HCEC 1CT (cell line): Measurements from ENCODE around the gene MAN2A2.

Experiments used
- DNase-seq: peaks from one replicate; pipeline ENCODE4 v3.0.0-alpha.2; 2017

The MAN2A2 gene

DNA sequence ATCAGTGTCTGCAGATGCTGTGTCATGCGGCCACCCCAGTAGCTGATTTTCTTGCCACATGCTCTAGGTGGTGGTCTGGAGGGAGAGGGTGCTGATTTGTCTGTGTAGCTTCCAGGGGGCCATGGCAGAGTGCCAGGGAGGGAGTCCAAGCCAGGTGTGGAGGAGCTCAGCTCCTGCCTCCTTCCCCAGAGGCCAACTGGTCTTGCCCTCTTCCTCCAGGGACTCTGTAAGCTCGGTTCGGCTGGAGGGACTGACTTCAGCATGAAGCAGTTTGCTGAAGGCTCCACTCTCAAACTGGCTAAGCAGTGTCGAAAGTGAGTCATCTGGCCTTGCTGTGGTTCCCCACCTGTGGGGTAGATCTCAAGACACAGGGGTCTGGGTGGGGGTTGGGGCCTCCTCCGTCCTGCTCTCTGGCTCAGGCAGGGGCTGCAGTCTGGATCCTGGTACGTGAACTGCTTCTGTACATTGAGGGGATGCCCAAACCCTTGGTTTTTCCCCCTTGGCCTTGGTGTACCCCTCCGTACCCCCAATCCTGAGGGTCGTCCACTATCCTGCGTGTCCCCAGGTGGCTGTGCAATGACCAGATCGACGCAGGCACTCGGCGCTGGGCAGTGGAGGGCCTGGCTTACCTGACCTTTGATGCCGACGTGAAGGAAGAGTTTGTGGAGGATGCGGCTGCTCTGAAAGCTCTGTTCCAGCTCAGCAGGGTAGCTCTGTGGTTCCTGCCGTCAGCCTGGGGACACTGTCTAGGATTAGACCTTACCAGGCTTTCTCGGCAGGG is 44.7 kb downstream of the MAN2A2 start:
- no peak for DNase-seq

DNA sequence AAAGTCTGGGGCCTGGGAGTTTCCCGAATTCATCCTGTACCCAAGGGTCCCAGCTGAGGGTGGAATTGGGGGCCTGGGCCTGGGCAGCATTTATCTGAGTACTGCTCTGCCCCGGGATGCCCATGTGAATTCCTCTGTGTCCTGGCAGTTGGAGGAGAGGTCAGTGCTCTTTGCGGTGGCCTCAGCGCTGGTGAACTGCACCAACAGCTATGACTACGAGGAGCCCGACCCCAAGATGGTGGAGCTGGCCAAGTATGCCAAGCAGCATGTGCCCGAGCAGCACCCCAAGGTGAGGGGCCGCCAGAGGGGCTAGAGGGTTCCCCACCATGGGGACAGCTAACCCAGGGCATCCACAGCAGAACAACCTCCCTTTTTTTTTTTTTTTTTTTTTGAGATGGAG is 45.4 kb downstream of the MAN2A2 start:
- no peak for DNase-seq

DNA sequence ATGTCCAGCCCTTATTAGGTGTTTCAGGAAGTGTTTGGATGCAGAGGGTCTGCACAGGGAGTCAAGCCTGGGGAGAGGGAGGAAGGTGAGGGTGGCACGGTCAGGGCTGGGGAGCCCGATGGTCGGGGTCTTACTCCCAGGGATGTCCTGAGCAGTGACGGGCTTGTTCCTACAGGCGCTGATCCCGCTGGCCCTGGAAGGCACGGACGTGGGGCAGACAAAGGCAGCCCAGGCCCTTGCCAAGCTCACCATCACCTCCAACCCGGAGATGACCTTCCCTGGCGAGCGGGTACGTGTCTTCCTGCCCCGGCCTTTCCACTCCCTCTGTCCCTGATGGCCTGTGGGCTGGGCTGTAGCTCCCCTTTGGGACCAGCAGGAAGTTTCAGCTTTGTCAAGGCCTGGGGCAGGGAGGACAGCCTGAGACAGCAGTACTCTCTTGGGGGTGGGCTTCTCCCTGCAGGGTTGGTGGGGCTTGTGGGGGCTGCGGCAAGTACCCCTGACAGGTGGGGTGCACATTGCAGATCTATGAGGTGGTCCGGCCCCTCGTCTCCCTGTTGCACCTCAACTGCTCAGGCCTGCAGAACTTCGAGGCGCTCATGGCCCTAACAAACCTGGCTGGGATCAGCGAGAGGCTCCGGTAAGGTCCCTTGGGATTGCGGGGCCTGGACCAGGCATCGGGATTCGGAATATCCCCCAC is 47.0 kb downstream of the MAN2A2 start:
- DNase-seq: no peak

DNA sequence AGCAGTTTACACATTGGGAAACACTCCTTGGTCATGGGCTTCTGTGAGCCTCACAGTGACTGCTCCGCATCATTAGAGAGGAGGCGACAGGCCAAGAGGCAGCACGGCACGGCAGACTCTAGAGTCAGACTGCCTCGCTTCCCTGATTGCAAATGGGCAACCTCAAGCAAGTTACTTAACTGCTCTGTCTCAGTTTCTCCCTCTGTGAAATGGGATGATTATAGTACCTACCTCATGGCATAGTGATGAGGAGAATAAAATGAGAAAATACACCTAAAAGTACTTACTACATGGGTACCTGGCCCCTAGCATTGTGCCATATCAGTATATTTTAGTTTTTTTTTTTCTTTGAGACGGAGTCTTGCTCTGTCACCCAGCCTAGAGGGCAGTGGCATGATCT is 47.6 kb downstream of the MAN2A2 start:
- no peak for DNase-seq

DNA sequence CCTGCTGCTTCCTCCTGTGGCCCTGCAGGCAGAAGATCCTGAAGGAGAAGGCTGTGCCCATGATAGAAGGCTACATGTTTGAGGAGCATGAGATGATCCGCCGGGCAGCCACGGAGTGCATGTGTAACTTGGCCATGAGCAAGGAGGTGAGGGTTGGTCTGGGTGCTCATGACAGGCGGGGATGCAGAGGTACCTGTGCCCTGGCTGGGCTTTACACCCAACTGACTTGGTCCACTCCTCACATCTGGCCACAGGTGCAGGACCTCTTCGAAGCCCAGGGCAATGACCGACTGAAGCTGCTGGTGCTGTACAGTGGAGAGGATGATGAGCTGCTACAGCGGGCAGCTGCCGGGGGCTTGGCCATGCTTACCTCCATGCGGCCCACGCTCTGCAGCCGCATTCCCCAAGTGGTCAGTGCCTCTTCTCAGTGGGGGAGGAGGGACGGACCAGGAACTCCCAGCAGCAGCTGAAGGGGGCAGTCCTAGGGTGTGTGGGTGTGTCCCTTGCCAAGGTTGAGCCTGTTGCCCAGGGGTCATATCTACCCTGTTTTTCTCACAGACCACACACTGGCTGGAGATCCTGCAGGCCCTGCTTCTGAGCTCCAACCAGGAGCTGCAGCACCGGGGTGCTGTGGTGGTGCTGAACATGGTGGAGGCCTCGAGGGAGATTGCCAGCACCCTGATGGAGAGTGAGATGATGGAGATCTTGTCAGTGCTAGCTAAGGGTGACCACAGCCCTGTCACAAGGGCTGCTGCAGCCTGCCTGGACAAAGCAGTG is 50.0 kb downstream of the MAN2A2 start:
- no peak for DNase-seq

DNA sequence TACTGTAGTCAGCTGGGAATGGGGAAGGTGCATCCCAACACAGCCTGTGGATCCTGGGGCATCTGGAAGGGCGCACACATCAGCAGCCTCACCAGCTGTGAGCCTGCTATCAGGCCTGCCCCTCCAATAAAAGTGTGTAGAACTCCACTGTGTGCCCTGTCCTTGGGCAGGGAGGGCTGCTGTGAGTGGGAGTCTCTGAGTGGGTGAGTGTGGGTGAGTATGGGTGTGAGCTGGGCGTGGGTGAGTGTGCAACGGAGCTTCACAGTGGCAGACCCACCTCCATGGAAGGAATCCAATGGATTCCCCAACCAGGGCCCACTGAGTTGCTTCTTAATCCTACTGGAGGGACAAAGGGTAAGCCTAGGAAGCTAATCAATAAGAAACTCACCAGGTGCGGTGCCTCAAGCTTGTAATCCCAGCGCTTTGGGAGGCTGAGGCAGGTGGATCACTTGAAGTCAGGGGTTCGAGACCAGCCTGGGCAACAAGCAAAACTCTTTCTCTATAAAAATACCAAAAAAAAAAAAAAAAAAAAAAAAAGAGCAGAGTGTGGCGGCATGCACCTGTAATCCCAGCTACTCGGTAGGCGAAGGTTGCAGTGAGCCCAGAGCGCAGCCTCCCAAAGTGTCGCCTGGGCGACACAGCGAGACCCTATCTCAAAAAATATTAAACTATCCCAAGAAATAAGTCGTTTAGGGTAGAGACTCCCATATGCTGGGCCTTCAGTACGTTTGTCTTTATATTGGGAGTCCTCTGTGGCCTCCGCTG is 51.0 kb downstream of the MAN2A2 start:
- DNase-seq: no peak

DNA sequence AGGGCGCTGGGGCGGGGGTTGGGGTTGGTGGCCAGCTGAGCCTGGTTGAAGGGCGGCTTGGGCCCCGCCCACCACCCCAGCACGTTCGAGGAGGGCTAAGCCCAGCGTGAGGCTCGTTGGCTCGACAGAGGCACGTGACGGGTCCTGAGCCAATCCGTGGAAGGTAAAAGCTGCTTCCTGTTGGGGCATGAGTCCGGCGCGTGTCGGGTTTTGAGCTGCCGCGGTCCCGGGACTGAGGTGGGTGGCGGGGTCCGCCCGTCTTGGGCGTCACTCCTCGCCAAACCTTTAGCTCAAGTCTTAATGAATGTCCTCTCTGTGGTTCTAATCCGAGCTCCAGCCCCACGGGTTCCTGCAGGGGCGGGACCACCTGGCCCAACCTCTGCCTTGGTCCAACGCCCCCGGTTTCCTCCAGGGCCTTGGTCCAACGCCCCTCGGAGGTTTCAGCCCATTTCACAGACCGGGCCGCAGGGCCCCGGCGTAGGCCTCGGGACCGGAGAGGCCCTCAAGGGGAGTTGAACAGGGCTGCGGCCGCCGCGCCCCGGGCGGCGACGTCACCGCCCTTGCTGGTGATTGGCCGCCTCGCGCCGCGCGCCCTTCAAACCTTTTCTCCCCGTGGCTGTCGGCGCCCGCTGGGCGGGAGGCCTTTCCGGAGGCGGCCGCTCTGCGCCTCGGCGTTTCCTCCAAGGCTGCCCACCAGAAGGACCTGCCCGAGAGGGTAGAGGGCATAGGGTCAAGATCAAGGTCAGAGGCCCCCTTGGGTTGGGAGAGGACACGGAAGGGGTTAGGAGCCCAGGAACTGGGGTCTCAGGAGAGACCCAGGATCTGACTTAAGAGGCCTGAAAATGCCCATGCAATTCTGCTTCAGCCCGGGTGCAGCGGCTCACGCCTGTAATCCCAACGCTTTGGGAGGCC is 51.9 kb downstream of the MAN2A2 start, which contains the start of gene RCCD1:
Gene RCCD1 (plus strand): TSS at position 173 of the 912 bp plus-strand sequence. CDS start 1,851 bp downstream, outside the sequence.
- DNase-seq: peak; percentile 76

DNA sequence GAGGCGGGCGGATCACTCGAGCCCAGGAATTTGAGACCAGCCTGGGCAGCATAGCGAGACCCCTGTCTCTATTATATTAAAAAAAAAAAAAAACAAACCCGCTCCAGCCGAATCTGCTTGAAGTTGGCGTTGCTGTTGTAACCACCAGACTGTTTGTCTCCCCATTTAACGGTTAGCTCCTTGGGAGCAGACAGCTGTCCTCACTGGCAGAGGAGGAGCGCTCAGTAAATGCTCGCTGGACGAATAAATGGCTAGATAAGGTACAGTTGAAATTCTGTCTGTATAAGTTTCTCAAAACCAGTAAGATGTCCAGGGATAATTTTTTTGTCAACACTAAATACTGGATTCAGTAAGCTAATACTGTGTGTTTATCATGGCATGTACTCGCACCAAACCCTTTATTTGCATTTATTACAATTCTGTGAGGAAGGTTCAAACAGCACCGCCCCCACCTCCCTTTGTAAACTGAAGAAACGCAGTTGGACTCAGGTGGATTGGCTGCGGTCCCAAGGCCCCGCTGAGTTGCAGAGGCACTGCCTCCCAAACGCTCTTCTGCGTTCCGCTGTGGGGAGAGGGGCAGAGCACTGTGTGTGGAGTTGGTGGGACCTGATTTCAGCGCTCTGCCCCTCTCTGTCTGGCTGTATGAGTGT is 52.6 kb downstream of the MAN2A2 start:
- no peak for DNase-seq

DNA sequence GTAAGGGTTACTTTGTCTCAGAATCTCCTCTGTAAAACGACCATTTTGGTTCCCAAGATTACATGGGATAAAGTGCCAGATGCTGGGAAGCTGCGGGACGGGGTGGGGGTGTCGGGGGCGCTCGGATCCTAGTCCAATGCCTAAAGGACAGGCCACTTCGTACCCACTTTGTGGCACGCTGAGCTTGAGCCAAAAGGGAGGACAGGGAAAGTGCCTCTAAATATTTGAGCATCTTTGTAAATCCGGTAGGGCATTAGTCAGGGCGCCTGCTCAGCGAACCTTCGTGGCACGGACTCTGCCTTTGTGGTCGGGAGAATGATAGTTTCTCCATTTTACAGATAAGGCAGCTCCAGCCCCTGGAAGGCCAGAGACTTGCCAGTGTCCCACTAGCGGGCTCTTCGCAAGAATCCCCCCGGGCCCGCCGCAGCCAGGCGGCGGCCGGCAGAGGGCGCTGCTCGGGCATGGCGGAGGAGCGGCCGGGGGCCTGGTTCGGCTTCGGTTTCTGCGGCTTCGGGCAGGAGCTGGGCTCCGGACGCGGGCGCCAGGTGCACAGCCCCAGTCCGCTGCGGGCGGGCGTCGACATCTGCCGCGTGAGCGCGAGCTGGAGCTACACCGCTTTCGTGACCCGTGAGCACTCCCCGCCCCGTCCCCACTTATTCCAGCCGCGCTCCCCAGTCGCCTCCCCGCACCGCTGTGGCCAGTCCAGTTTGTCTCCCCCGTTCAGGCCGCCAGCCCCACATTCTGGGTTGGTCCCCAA is 53.4 kb downstream of the MAN2A2 start:
- DNase-seq: peak; percentile 46

DNA sequence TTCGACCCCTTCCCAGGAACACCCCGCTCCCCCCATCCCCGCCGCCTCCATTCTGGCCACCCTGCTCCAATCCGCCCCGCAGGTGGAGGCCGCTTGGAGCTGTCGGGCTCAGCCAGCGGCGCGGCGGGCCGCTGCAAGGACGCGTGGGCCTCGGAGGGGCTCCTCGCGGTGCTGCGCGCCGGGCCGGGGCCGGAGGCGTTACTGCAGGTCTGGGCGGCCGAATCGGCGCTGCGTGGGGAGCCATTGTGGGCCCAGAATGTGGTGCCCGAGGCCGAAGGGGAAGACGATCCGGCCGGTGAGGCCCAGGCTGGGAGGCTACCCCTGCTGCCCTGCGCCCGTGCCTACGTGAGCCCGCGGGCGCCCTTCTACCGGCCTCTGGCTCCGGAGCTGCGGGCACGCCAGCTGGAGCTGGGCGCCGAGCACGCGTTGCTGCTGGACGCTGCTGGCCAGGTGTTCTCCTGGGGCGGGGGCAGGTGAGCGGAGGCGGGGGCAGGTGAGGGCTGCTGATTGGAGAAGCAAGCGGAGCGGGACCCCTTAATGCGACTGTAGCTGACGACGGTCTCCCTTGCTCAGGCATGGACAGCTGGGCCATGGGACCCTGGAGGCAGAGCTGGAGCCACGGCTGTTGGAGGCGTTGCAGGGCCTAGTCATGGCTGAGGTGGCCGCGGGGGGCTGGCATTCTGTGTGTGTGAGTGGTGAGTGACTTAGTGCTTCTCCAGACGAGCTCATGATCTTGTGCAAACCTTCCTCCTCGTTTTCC is 54.1 kb downstream of the MAN2A2 start:
- DNase-seq: no peak

DNA sequence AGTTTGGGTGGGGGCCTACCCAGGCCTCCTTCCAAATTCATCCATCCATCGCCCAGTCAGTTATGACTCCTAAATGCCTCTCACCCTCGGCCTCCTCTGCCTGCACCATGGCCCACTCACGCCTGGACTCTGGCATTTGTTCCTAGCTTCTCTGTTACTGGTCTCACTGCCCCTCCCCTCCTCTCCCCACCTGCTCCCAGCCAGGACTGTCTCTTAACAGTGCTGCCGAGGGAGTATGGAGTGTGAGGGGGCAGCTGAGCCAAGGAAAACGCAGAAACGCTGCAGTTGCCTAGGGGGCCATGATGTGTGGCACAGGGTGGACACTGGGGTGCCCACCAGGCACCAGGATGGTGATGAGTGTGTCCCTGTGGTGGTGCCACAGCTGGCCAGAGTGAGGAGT is 54.7 kb downstream of the MAN2A2 start:
- no peak for DNase-seq

DNA sequence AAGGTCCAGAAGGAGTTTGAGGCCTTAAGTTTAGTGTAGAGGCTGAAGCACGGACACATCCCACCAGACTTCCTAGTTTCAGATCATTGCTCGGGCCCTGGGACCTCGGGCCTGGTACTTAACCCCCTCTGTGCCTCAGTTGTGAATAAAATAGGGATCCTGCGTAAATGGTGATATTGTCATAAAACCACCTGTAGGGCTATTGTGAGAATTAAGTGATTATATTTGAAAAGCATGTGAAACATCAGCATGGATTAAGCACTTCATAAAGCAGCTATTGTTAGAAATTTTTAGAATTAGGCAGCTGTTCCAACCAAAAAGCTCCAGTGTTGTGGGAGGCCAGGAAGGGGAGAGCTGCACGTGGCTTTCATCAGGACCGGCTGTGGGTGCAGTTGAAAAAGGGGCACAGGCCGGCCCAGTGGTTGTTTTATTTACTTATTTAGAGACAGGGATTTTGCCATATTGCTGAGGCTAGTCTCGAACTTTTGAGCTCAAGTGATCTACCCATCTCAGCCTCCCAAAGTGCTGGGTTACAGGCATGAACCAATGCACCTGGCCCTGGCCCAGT is 56.0 kb downstream of the MAN2A2 start:
- DNase-seq: no peak

DNA sequence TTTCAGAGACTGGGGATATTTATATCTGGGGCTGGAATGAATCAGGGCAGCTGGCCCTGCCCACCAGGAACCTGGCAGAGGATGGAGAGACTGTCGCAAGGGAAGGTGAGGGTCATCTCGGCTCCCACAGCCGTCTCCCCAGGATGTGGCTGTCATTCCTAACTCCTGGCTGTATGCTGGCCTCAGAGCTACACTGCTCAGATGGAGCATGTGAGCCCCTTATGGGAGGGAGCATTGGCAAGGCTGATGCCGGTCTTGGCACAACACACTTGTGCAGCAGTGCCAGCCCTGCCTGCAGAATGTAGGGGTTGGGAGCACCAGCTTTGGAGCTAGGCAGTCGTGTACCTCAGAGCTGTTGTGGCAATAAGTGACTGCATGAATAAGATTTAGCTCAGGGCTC is 56.8 kb downstream of the MAN2A2 start:
- DNase-seq: no peak

DNA sequence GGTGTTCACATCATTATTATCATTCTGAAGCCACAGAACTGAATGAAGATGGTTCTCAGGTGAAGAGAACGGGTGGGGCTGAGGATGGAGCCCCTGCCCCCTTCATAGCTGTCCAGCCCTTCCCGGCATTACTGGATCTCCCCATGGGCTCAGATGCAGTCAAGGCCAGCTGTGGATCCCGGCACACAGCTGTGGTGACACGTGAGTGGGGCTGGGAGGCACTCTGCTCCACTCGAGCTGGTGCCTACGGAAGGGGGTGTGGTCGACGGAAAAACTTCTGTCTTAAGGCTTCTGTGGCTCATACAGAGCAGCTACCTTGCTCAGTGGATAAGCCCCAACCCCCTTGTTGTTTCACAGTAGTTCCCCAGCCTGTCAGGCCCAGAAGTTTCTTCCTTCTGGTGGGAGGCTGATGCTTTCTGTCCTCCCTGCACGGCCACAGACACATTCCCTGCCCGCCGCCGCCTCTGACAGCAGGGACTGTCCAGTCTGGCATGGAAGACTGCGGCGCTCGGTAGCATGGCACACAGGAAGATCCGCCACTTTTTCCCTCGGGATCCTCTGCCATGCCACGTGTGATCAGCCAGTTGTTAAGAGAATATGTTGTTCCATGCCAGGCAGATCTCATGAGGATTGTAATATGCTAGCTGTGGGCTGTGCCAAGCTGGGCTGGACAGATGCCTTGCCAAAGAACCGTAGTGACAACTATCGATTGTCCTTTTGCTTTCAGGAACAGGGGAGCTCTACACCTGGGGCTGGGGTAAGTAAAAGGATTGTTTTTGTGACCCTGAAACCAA is 57.4 kb downstream of the MAN2A2 start:
- no peak for DNase-seq

DNA sequence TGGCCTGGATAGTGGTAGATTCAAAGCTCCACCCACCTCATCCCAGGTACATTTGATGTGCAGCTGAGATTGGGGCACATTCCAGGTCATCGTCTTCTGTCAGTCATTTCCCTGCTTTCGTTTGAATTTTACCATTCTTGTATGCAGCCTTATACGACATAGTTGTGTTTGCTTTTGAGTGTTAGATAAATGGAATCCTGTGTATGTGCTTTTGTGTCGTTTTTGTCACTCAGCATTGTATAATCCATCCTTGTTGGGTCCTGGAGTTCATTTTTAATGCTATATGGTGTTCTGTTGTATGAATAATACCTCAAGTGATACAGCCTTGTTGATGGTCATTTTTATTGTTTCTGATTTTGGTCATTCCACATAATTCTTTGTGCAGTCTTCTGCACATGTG is 58.9 kb downstream of the MAN2A2 start:
- DNase-seq: no peak

DNA sequence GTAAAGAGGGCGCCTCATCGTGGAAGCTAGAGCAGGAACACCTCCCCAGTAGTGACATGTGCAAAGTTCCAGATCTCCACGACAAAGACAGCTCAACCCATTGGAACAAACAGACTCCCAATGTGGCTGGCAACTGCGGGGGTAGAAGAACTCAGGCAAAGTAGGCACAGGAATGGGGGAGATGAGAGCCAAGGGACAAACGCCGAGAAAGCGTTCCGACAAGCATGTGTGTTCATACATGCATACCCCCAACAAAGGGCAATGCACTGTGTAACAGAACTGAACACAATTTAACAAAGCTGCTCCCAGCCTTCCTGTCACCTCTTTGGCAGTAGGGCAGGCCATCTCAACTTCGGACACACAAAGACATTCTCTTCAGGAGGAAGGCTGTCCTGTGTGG is 63.2 kb downstream of the MAN2A2 start:
- DNase-seq: no peak

DNA sequence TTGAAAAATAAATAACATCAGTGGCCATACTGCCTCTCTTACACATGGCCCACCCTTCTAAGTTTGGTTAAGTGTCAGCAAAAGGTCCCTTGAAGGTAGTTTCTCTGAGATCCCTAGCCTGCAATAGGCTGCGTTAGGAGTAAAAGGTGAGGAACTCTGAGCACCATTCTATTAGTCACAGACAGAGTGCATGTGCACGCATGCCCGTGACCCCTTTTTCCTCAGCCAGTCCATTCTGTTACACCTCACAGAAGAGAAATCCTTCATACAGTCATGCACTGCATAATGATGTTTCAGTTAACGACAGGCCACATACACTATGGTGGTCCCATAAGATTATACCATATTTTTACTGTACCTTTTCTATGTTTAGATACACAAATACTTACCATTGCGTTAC is 64.1 kb downstream of the MAN2A2 start:
- DNase-seq: no peak

DNA sequence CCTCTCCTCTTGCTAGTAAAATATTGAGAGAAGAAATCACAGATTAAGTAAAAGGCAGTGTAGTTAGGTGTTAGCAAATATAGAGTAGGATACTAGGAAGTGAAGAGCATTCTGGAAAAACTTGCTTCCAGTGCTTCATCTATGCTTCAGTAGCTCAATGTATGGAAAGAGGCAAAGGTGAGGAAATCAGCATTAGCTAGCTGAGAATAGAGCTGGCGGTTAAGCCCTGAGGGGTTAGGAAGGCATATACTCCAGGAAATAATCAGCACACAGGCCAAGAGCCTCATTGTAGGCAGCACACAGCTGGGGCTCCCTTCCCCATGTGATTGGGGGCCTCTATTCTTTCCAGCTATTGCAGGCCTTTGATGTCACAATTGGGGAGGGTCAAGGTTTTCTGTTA is 65.3 kb downstream of the MAN2A2 start:
- no peak for DNase-seq

DNA sequence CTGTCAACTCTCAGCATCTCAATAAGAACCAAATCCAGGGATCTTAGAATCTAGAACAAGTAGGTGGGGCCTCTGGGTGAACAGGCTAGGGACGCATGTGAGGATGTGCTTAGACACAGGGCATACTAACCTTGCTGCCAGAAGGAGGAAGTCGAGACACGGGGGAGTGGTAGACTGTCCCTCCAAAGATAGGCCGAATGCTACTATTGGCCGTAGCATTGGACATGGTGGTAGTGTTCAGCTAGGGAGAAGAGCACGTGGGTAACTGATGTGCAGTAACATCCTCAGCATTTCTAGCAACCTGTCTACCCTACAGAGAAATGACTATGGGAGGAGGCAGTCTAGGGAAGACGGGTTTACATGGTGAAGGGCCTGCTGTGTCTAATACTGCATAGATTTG is 67.2 kb downstream of the MAN2A2 start:
- no peak for DNase-seq
